Activated T-helper 1 cell treated with Interleukin-2 at 50 U/mL for 16 hours (primary cell): ENCODE measurements around the gene FGFR2.

ENCODE experiments used
- DNase-seq: peaks from one replicate; pipeline ENCODE4 v3.0.0-alpha.2; 2020; ENCODE audit warnings: low read depth

The FGFR2 gene

GRCh38 chr10:121610798-121611323, 12.6 kb upstream of the FGFR2 start:
- DNase-seq: no peak

- DNase-seq: no peak
Measured at GRCh38 chr10:121609426-121610380, 11.5 kb upstream of the FGFR2 start.

GRCh38 chr10:121608469-121609190, 10.4 kb upstream of the FGFR2 start:
- no peak for DNase-seq

- DNase-seq: no peak
Measured at GRCh38 chr10:121607310-121608055, 9.2 kb upstream of the FGFR2 start.

GRCh38 chr10:121605708-121606107, 7.5 kb upstream of the FGFR2 start:
- no peak for DNase-seq

GRCh38 chr10:121601458-121601857, 3.2 kb upstream of the FGFR2 start:
- no peak for DNase-seq

GRCh38 chr10:121600611-121601010, 2.4 kb upstream of the FGFR2 start:
- DNase-seq: no peak

GRCh38 chr10:121599947-121600346, 1.7 kb upstream of the FGFR2 start:
- DNase-seq: no peak

GRCh38 chr10:121597504-121598262, 561 bp downstream of the FGFR2 start:
- DNase-seq: no peak

GRCh38 chr10:121596689-121597503, 1.3 kb downstream of the FGFR2 start:
- no peak for DNase-seq

- no peak for DNase-seq
Measured at GRCh38 chr10:121595806-121596688, 2.2 kb downstream of the FGFR2 start.

- no peak for DNase-seq
Measured at GRCh38 chr10:121595351-121595805, 2.9 kb downstream of the FGFR2 start.

GRCh38 chr10:121594623-121595350, 3.5 kb downstream of the FGFR2 start:
- DNase-seq: no peak

- no peak for DNase-seq
Measured at GRCh38 chr10:121594076-121594475, 4.2 kb downstream of the FGFR2 start.

GRCh38 chr10:121593281-121594075, 4.8 kb downstream of the FGFR2 start:
- DNase-seq: no peak

- no peak for DNase-seq
Measured at GRCh38 chr10:121592155-121592890, 5.9 kb downstream of the FGFR2 start.

- no peak for DNase-seq
Measured at GRCh38 chr10:121591186-121591585, 7.1 kb downstream of the FGFR2 start.
